GM21786 (cell line): ENCODE data around the gene SOD2.
"Not testable (repeated sequence)": the region's sequence is repeated elsewhere in the genome, so short reads cannot be mapped to it uniquely, and the experiment has no call there.

Source experiments
- ATAC-seq: cut with Tn5 transposase; IDR thresholded peaks from one replicate; pipeline ENCODE4 v1.9.1; 2021; ENCODE audit not compliant: unreplicated experiment

SOD2 gene

GRCh38 chr6:159682810-159683209 is 10.2 kb downstream of the SOD2 start:
- ATAC-seq: no peak

GRCh38 chr6:159682295-159682694 is 10.7 kb downstream of the SOD2 start:
- no peak for ATAC-seq

DNA sequence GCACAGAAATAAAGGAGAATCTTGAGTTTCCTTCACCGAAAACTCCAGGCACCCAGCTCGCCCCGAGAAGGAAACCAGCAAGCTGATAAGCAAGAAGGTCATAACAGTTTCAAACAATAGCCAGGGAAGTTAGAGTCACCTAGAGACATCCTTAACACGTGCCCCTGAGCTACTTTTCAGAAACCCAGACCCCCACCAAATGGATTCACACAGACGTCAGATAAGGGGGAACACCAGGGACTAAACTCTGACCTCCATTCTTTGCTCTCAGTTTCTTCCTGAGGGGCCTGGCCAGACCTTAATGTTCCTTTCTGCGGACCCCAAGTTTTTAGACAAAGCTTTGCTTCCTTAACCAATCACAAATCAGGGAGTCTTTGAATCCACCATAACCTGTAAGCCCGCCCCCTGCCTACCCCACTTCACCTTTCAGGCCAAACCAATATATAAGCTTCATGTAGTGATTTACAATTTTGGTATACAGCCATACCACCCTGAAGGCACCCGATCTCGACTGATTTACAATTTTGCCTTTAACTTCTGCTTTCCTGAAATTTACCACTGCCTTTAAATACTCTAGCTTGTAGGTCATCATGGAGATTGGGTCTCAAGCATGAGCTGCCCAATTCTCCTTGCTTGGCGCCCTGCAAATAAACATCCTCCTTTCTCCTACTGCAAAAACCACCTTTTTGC is 11.7 kb downstream of the SOD2 start:
- no peak for ATAC-seq

GRCh38 chr6:159680104-159680503 is 12.9 kb downstream of the SOD2 start:
- ATAC-seq: no peak

DNA sequence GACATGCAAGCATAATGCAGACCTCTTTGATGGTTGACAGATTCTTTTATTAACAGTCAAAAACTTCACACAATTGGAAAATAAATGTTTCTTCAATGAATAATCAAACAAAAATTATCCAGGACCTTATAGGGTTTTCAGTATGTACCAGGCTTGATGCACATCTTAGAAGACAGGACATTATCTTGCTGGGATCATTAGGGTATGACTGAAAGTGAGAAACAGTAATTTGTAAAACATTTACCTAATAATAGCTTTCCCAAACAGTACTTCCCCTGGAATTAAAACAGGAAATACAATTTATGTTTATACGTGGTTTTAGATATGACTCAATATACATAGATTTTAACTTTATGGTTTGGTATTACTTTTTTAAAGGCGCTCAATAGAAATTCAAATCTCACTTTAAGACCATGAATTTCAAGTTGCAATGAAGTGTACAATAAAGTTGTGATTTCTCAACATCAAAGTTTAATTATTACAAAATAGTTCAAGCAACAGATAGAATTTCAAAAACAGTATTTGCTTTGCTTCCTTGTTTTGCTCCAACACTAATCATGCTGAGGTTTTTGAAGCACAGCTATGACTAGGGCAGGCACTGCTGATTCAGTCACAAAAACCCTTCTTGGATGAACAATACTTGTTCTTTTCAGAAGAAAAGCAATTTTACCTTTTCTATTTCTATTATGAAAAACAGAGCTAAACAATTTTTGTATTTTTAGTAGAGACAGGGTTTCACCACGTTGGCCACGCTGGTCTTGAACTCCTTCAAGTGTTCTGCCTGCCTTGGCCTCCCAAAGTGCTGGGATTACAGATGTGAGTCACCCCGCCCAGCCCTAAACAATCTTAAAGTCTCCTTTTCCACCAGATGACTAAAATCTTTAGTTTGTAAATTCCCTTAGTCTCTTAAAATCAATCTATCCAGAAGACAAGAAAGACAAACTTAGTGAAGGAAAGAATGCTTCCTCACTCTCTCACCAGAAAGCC is 13.7 kb downstream of the SOD2 start:
- peak; percentile 41 for ATAC-seq

- no peak for ATAC-seq
These were observed 14.5 kb downstream of the SOD2 start for GRCh38 chr6:159678574-159678973.

GRCh38 chr6:159677506-159678165 is 15.4 kb downstream of the SOD2 start:
- no peak for ATAC-seq

DNA sequence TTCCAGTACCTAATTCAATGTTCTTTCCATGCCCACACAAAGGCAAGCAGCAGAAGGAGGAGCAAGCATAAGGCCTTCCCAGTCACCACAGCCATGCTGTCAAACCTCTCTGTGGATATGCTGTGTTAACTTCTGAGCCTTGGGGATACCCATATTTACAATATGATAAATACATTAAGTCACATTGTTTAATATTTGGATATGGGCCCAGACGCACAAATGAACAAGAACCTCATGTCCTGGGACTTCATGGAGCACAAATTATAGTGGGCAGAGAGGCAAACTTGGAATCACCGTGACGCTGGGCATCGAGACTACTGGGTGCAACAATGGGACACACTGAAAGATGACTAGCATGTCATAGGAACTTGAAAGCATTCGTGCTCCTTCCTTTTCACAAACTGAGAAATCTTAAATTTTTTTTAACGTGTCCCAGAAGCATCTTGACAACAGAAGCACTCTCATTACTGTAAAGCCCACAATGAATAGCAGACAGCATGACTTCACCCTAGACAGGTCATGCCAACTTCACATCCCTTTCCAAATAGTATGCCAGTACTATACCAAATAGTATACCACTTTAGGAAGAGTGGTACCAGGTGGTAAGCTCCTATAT is 16.0 kb downstream of the SOD2 start:
- no peak for ATAC-seq

DNA sequence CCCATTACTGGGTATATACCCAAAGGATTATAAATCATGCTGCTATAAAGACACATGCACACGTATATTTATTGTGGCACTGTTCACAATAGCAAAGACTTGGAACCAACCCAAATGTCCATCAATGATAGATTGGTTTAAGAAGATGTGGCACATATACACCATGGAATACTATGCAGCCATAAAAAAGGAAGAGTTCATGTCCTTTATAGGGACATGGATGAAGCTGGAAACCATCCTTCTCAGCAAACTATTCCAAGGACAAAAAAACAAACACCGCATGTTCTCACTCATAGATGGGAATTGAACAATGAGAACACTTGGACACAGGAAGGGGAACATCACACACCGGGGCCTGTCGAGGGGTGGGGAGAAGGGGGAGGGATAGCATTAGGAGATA is 16.8 kb downstream of the SOD2 start:
- not testable (repeated sequence) for ATAC-seq

DNA sequence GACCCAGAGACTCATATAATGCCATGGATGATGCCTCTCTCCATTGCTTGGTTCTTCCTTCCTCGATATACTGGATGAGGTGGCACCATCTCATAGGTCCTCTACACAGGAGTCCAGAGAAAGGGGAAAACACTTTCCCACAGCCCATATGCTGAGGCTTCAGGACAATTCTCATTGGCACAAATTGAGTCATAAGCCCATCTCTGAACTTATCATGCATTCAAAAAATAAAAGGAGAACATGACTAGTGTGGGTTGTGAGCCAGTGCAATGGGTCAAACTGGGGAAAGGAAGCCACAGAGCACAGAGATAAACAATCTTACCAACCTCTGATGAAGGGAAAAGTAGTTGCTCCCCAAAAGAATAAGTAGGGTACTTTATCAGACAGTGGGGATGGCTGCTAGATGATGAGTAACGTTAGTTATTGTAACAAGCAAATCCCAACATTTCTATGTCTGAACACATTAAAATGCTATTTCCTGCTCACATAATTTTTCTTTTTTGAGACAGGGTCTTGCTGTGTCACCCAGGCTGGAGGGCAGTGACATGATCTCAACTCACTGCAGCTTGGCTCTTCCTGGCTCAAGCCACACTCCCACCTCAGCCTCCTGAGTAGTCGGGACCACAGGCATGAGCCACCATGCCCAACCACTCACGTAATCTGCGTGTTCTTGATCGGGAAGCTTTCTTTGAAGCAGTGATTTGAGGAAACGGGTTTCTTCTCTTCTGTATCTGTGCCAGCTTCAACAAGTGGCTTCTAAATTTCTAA is 27.0 kb downstream of the SOD2 start:
- ATAC-seq: no peak

DNA sequence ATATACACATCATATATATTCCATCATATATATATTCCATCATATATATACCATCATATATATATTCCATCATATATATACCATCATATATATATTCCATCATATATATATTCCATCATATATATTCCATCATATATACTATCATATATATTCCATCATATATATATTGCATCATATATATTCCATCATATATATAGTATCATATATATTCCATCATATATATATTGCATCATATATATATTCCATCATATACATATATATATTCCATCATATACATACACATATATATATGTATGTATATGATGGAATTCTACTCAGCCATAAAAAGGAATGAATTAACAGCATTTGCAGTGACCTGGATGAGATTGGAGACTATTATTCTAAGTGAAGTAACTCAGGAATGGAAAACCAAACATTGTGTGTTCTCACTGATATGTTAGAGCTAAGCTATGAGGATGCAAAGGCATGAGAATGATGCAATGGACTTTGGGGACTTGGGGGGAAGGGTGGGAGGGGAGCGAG is 29.6 kb downstream of the SOD2 start:
- not testable (repeated sequence) for ATAC-seq

DNA sequence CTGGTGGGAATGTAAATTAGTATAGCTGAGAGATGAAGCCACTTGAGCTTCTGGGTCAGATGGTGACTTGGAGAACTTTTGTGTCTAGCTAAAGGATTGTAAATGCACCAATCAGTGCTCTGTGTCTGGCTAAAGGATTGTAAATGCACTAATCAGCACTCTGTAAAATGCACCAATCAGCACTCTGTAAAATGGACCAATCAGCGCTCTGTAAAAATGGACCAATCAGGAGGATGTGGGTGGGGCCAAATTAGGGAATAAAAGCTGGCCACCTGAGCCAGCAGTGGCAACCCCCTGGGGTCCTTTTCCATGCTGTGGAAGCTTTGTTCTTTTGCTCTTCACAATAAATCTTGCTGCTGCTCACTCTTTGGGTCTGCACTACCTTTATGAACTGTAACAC is 31.1 kb downstream of the SOD2 start:
- not testable (repeated sequence) for ATAC-seq

- no peak for ATAC-seq
These were observed 37.5 kb downstream of the SOD2 start for GRCh38 chr6:159655409-159655988.

DNA sequence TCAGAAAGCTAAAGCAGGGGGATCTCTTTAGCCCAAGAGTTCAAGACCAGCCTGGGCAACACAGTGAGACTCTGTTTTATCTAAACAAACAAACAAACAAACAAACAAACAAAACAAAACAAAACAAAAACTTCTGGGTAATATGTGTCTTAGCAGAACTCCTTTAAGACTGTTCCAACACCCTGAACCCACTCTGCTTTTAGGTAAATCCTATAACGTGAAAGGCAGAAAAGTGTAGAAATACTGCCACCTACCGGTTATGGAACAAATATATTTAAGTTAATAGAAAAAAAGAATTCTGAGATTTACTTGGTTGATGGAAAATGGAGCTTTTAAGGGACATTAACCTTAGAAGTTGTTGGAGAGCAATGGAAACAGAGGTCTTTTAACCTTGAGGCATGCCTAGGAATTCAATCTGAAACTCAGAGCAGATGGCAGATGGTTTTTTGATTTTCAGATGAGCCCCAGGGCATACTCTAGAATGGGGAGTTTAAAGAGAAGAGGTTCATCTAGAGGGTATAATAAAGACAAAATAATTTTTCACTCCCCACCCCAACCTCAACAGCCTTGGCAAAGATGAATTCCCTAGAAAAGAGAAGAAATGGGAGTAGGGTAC is 38.5 kb downstream of the SOD2 start:
- peak; percentile 43 for ATAC-seq

DNA sequence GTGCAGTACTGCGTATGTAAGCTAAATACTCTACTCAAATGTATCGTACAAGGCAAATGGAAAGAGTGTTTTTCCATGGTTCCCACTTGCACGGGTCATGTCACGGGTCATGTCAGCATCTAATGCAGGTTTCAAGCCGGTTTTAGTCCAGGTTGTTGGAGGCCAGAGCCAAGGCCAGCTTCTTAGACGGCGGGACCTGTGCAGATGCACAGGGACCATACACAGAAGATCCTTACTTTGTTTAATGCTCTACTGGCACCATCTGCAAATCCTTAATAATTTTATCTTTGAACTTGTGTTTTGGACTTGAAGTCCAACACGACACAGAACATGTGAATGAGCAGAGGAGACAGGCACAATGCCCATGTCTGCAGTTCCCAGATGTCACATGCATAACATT is 42.7 kb downstream of the SOD2 start:
- no peak for ATAC-seq

GRCh38 chr6:159649441-159649840 is 43.6 kb downstream of the SOD2 start:
- no peak for ATAC-seq

- peak; percentile 93 for ATAC-seq
These were observed 46.3 kb downstream of the SOD2 start for GRCh38 chr6:159646733-159647132.

DNA sequence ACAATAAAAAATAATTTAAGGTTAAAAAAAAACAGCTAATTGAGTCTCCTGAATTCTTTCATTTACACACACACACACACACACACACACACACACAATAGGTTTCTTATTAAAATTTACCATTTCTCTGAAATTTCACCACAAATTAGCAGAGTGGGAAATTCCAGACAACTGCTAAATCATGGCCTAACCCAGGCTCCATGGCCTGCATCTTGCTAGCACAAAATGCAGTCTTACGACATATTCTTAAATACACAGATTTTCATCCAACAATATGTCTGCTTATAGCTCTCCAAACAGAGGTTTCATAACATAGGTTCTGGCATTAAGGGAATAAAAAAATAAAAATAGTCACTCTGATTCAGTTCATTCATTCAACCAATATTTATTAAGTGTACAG is 46.9 kb downstream of the SOD2 start:
- ATAC-seq: no peak

- ATAC-seq: no peak
These were observed 47.4 kb downstream of the SOD2 start for GRCh38 chr6:159645640-159646039.
